ENCODE data around the gene LSR. TPM values are rescaled to one million over a fixed set of nuclear protein-coding genes. Genes with fewer than 3 reads are reported as not detected.

Gene LSR
- polyA plus RNA-seq, 1 donor from 2014 or later: not detected

DNA sequence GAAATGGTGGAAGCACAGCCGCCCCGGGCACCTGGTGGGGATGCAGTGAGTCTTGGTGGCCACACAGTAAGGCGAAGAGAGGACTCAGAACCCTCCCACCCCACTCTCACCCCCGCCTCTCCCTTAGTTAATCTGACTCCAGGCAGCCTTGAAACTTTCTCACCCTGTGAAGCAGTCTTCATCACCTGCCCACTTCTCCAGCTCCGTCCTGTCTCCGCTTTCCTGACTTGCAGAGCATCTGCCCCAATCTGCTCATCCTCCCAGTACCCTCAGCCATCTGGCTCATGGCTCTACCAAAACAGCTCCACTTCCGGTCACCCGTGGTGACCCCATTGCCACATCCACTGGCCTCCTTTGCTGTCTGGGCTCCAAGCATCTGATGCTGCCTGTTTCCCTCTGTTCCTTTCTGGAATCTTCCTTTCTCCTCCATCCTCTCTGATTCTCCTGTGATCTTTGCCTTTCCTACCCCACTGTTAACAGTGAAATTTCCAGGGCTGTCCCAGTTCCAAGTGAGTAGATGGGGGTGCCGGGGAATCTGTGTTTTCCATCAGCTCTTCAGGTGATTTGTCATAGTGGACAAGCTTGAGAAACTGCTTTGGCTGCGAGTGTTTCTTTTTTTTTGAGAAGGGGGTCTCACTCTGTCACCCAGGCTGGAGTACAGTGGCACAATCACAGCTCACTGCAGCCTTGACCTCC is 24.3 kb downstream of the LSR start:
- H3K9me3 ChIP-seq (ENCODE audit: low read length): no peaks in the 10 kb centered on the region
- H3K27me3 ChIP-seq (ENCODE audit: insufficient read depth, low read depth, low read length): no peaks in the 10 kb centered on the region
- H3F3A ChIP-seq (ENCODE audit: insufficient read depth, low read length, poor library complexity, severe bottlenecking): no peaks in the 10 kb centered on the region
- TF ChIP-seq RAD21 (conservative IDR thresholded peaks at IDR 0.05) (no peak), POLR2AphosphoS5 (IDR thresholded peaks at IDR 0.05) (no peak), SMC3 (conservative IDR thresholded peaks at IDR 0.05; ENCODE audit: poor library complexity) (no peak), REST (IDR thresholded peaks at IDR 0.05; ENCODE audit: borderline replicate concordance) (no peak), EP300 (conservative IDR thresholded peaks at IDR 0.05; ENCODE audit: poor library complexity, severe bottlenecking) (no peak)
- no peaks in the 10 kb centered on the region for H3K36me3 ChIP-seq (ENCODE audit: insufficient read depth, low read length)
- no peak overlapping the region for H3K4me2 ChIP-seq (ENCODE audit: low read length)
- no peaks in the 10 kb centered on the region for H3K79me2 ChIP-seq (replicated peaks; ENCODE audit: insufficient read depth, low read length)
- H2AFZ ChIP-seq (ENCODE audit: low read depth, low read length): no peak overlapping the region
- no peaks in the 10 kb centered on the region for H3K9me2 ChIP-seq (ENCODE audit: insufficient read depth, low read length)
- no peaks in the 10 kb centered on the region for H4K20me1 ChIP-seq (ENCODE audit: insufficient read depth)
- H3K9ac ChIP-seq (ENCODE audit: low read length): no peak overlapping the region
- H3K27ac ChIP-seq (ENCODE audit: low read length): no peak overlapping the region
- H3K4me3 ChIP-seq (ENCODE audit: low read length): no peak overlapping the region

DNA sequence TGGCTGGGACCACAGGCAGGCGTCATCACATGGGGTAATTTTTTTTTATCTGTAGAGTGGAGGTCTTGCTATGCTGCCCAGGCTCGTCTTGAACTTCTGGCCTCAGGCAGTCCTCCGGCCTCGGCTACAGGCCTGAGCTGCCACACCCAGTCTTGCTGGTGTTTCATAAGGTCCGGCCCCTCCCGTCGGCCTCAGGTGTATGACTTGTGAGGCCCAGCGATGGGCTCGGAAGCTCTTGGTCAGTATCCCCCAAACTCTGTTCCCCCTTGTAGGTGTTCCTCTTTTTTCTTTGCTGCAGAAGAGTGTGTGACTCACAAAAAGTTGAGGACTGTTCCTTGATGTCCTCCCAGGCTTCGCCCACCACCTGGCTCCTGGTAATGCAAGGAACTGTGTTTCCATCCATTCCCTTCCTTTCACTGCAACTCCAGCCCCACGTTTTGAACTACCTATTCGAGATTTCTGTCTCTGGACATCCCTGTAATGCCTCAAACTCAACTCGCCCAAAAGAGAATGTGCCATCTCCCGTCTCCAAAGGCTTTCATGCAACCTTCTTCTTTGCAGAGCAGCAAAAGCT is 25.0 kb downstream of the LSR start:
- no peak overlapping the region for H2AFZ ChIP-seq (ENCODE audit: low read depth, low read length)
- H3K9ac ChIP-seq (ENCODE audit: low read length): no peak overlapping the region
- no peaks in the 10 kb centered on the region for H3K36me3 ChIP-seq (ENCODE audit: insufficient read depth, low read length)
- TF ChIP-seq POLR2AphosphoS5 (IDR thresholded peaks at IDR 0.05) (no peak), CTCF (IDR thresholded peaks at IDR 0.05; ENCODE audit: poor library complexity, severe bottlenecking) (no peak), RAD21 (conservative IDR thresholded peaks at IDR 0.05) (no peak)
- no peak overlapping the region for H3K27ac ChIP-seq (ENCODE audit: low read length)
- H3K9me3 ChIP-seq (ENCODE audit: low read length): no peaks in the 10 kb centered on the region
- no peaks in the 10 kb centered on the region for H3K9me2 ChIP-seq (ENCODE audit: insufficient read depth, low read length)
- H3K27me3 ChIP-seq (ENCODE audit: insufficient read depth, low read depth, low read length): no peaks in the 10 kb centered on the region
- no peak overlapping the region for H3K4me3 ChIP-seq (ENCODE audit: low read length)
- no peak overlapping the region for H3K4me2 ChIP-seq (ENCODE audit: low read length)
- no peaks in the 10 kb centered on the region for H3K79me2 ChIP-seq (replicated peaks; ENCODE audit: insufficient read depth, low read length)
- H4K20me1 ChIP-seq (ENCODE audit: insufficient read depth): no peaks in the 10 kb centered on the region
- no peaks in the 10 kb centered on the region for H3F3A ChIP-seq (ENCODE audit: insufficient read depth, low read length, poor library complexity, severe bottlenecking)

DNA sequence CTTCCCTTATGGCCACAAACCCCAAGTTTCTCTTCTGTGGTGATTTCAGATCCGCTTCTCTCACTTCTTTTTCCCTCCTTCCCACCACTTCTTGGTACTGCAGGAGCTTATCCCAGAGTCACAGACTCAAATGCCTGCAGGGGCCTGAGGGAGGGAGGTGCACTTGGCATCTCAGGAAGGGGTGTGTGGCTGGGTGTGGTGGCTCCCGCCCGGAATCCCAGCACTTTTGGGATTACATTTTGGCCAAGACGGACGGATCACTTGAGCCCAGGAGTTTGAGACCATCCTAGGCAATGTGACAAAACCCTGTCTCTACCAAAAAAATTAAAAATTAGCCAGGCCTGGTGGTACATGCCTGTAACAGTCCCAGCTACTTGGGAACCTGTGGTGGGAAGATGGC is 25.5 kb downstream of the LSR start:
- Histone ChIP-seq H2AFZ (ENCODE audit: low read depth, low read length) (no peak overlapping the region), H3K4me2 (ENCODE audit: low read length) (no peak overlapping the region), H3F3A (ENCODE audit: insufficient read depth, low read length, poor library complexity, severe bottlenecking) (no peaks in the 10 kb centered on the region), H3K79me2 (replicated peaks; ENCODE audit: insufficient read depth, low read length) (no peaks in the 10 kb centered on the region), H3K27ac (ENCODE audit: low read length) (no peak overlapping the region), H3K9me3 (ENCODE audit: low read length) (no peaks in the 10 kb centered on the region), H3K4me3 (ENCODE audit: low read length) (no peak overlapping the region), H3K9me2 (ENCODE audit: insufficient read depth, low read length) (no peaks in the 10 kb centered on the region), H3K27me3 (ENCODE audit: insufficient read depth, low read depth, low read length) (no peaks in the 10 kb centered on the region), H3K9ac (ENCODE audit: low read length) (no peak overlapping the region), H3K36me3 (ENCODE audit: insufficient read depth, low read length) (no peaks in the 10 kb centered on the region), H4K20me1 (ENCODE audit: insufficient read depth) (no peaks in the 10 kb centered on the region)
- TF ChIP-seq TAF1 (IDR thresholded peaks at IDR 0.05; ENCODE audit: low read depth): no peak
